ENCODE data around the gene MEST.
"Not testable (repeated sequence)": the region's sequence is repeated elsewhere in the genome, so short reads cannot be mapped to it uniquely, and the experiment has no call there.

The MEST gene

GRCh38 chr7:130486114-130486953, 5.6 kb upstream of the MEST start:
- peak; percentile 84 for DNase-seq

DNA sequence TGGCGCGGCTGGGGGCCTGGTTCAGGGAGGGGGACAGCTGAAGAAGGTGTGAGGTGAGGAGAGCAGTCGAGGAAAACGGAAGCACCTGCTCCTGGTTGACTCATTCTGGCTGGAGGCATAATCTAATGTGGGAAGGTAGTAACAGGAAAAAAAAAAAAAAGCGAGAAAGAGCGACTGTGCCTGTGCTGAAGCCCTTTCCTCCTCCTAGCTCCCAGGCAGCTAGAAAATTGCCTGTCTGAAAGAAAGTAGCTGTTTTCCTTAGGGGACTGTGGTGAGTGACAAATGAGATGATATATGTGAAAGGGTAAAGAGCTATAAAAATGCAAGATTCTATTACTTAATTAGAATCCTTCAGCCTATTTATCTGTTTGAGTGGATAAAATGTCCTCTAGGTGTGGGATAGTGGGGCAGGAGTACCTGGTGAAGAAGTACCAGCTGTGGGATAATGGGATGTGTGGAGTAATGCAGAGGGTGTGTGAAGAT, 4.9 kb upstream of the MEST start:
- no peak for DNase-seq

DNA sequence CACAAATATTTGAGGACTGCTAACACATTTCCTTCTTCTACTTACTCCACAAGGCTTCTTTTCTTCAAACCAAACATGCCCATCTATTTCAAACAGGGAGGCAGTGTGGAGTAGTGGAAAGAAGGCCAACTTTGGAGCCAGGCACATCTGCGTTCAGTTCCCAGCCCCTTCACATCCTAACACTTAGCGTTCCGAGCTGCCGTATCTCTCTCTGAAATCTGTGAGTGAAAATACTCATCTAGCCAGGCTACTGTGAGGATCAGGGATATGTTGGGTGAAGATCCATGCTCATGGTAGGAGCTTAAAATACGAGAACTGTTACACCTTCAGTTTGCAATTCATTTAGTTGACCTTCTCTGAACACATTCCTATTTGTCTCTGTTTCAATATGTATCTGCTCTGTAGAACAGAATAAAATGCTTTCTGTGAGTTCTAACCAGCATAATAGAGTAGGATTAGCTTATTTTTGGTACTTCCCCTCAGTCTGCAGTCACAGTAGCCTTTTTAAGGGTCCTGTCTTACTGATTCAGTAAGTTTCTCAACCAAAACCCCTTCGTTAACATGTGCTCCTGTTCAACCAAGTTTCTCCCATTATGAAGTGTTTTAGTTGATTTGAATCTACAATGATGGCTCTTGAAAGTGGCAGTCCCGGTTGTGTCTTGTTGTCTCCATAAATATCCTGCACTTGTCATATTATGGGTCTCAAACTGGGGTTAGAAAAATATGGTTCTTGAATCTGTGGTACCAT, 3.3 kb upstream of the MEST start:
- no peak for DNase-seq

GRCh38 chr7:130489140-130489983, 2.5 kb upstream of the MEST start:
- DNase-seq, result peak; percentile 26

DNA sequence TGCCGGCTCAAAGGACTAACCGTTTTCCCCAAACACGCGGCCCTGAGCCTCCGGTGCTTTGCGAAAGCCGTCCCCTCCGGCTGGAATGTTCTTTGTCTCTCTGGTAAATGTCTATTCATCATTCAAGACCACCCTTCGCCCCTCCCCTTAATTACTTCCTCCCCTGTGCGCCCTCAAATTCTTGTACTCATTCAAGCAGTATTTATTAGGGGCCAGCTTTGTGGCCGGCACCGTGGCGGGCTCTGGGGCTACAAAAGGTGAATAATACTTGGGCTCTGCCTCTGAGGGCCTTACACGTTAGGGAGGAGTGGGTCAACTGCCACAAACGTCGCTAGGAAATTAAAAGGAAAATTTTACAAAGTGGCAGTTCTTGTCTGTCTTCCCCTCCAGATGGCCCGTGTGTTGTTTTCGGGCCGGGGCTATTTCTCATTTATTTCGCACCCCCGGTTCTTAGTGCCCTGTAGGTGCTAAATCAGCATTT, 1.5 kb upstream of the MEST start:
- peak; percentile 64 for DNase-seq

DNA sequence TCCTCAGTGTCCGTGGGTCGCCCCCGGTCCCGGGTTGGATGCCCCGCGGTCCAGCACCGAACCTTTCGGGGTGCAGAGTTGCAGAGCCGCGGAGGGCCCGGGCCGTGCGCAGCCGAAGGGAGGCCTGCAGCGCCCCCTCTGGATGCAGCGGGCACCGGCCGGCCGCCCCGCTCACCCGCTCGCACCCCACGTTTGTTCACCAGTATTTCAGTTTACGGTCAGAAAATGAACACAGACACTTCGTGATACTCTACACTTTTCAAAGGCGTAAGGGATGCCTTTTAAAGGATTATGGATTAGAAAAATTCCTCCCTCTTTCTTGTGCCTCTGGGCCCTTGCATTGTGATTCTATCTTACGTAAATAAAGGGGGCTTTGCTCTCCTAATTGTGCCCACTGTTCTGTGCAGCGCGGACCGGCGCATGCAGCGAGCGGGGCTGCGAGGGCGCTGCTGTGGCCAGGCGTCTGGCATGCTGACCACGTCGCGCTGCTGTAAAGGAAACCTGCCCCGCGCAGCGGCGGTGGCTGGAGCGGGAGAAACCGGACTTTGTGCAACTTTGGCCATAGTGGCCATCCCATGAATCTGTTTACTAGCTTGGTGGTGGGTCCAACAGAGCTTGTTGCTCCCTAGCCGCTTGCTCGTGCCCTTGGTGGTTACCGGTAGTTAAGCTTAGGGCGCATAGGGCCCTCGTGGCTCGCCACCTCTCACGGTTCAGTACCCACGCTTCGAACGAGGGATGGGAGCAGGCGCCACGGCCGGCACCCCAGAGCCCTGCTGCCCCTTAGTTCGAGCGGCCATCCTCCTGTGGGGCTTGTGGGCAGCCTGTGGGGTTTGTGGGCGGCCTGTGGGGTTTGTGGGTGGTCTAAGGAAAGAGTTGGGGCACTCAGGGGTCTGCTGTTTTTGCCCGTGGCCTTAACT, 739 bp upstream of the MEST start:
- peak; percentile 61 for DNase-seq

GRCh38 chr7:130492523-130493274, 814 bp downstream of the MEST start:
- DNase-seq, result peak; percentile 12

DNA sequence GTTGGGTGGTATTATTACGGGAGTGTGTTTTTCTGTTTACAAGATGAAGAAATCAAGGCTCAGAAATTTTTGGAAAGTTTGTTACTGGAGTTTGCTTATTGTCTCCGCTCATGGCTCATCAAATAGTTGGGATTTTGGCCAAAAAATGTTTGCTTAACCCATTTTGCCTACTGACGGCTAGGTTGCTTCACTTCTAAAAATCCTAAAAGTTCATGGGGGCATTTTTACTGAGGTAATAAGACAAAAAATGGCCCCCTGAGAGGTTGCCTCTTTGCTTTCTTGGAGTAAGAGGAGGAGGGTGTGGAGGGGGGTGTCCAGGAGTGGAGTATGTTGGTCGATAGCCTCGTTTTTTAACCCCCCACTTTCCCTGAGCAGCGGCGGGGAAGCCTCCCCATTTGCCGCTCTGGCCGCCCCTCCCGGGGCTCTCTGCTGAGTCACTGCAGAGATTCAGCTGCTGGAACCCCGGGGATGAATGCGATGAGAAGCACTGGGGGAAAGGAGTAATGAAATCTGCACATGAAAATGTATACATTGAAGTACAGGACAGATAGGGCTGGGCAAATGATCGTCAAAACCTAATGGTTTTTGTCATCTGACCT, 1.5 kb downstream of the MEST start:
- DNase-seq, result no peak

- no peak for DNase-seq
These were observed 2.6 kb downstream of the MEST start for GRCh38 chr7:130494431-130494858.

- no peak for DNase-seq
These were observed 8.6 kb downstream of the MEST start for GRCh38 chr7:130500463-130500862.

DNA sequence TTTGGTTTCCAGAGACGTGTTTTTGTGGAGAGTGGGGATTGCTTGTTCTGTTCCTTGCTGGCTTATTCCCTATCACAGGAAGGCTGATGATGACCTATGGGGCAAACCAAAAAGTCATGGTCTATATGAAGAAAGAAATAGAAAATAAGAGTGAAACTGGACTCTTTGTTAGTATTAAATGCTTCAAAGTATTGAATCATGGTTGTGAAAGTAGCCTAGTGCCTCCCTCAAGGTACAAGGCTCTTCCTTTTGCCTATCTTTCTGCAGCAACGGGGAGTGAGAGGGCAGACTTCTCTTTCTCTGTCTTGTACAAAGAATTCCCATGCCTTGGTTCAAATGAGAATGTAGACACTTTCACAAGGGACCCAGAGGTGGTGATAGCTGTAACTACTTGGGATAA, 9.0 kb downstream of the MEST start:
- DNase-seq, result no peak

- no peak for DNase-seq
These were observed 13.9 kb downstream of the MEST start for GRCh38 chr7:130505753-130506152.

- DNase-seq, result no peak
These were observed 14.5 kb downstream of the MEST start for GRCh38 chr7:130506358-130506757.

DNA sequence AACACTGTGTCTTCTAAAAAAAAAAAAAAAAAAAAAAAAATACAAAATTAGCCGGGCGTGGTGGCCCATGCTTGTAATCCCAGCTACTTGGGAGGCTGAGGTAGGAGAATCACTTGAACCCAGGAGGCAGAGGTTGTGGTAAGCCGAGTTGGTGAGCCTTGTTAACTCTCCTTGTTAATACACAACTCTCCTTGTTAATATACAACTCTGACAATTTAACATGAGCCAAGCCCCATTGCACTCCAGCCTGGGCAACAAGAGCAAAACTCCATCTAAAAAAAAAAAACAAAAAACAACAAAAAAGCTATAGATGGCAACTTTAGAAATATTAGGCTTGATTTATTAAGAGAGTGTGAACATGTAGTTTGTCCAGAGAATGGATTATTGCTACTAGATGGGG, 20.2 kb downstream of the MEST start:
- DNase-seq, result not testable (repeated sequence)

- DNase-seq, result no peak
These were observed 21.6 kb downstream of the MEST start for GRCh38 chr7:130513447-130513846.

DNA sequence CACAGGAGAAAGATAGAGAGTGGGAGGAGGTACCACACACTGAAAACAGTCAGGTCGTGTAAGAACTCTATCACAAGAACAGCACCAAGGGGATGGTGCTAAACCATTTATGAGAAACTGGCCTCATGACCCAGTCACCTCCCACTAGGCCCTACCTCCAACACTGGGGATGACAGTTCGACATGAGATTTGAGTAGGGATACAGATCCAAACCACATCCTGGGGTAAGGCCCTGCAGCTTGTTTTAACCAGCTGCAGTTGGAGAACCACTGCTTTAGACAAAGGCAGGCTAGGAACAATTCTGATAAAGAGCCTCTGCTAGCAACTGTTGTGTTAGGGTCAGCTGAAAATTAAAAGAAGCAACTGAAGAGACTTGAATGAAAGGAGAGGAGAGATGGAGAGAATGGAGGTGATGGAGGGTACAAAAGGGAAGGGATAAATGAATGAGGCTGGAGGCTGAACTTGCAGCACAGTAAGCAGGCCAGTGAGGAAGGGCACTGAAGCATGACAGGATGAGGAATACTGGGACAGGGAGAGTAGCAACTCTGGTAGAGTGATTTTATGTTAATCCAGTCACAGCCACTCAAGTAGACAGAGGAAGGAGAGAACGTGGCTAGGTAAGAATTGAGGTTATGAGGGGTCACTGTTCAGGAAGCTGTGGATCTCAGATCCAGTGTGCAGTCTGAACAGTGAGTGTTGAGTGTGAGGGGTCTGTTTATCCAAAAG, 23.6 kb downstream of the MEST start:
- no peak for DNase-seq

GRCh38 chr7:130521258-130521951, 29.5 kb downstream of the MEST start:
- no peak for DNase-seq

DNA sequence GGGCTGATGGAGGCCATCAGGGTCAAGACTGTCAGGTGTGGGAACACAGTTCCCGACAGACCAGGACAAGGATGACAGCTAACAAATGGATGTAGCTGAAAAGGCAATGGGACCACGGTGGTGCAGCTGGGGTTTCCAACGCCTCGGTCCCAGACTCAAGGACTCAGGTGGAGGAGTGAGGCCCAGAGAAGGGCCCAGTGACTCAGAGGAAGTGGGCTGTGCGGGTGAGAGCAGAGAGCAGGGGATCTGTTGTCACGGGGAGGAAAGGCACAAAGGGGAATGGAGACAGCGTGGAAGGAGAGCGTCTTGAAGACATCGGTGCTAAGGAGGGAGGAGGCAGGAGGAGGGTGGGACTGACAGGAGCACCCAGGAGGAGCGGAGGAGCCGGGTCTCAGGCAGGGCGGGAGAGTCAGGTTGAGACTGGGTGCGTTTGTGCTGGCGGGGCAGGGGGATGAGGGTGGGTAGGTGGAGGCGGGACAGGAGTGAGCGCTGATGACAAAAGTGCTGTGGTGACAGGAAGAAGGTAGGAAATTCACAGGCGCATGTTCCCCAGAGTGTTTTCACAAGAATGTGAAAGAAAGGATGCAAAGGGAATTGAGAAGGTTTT, 31.7 kb downstream of the MEST start:
- not testable (repeated sequence) for DNase-seq

DNA sequence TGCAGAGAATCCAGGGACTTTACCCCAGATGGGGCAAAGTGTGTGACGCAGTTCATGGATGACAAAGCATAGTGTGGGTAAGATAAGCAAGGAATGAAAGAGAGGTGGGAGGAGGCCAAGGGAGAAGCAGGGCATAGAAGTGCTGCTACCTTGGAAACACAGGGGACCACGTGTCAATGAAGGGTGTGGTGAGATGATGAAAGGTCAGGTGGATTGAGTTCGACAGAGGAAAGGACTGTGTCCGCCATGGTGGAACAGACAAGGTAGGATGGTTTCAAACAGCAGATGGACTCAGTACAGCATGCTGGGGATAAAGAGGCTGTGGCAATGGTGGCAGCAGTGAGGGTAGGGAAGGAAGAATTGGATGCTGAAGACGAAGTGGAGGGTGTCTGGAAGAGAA, 32.7 kb downstream of the MEST start:
- no peak for DNase-seq
